Testis (tissue), 2 donors: ENCODE results near the gene ETHE1.

Source experiments
- POLR2A ChIP-seq: fragments of 450-650 bp; IDR thresholded peaks from one replicate; pipeline ENCODE4 v1.6.1; 2017; ENCODE audit warnings: antibody characterized with exemption, mild to moderate bottlenecking, moderate library complexity
- TF ChIP-seq, protein P1 (sequence below), 3 experiments: fragments of 450-650 bp in 2 of 3; fragments of 200-600 bp in 1 of 3; sonication (generic) in 1 of 3; IDR thresholded peaks; one replicate each; pipeline ENCODE4 v1.5.1; 2016 to 2019; ENCODE audit warnings: antibody characterized with exemption in 3 of 3, mild to moderate bottlenecking in 2 of 3, moderate library complexity in 1 of 3

DNA sequence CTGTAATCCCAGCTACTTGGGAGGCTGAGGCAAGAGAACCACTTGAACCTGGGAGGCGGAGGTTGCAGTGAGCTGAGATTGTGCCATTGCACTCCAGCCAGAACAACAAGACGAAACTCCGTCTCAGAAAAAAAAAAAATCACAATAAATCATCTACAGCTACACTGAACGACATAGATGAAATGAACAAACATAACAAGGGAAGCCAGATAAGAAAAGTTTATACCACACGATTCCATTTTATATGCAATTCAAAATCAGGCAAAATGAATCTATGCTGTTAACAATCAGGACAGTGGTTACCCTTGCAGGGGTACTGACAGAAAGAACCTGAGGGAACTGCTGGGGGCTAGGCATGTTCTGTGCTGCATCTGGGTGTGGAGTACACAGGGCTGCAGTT lies 42.7 kb upstream of the ETHE1 start:
- TF ChIP-seq, protein P1, sequence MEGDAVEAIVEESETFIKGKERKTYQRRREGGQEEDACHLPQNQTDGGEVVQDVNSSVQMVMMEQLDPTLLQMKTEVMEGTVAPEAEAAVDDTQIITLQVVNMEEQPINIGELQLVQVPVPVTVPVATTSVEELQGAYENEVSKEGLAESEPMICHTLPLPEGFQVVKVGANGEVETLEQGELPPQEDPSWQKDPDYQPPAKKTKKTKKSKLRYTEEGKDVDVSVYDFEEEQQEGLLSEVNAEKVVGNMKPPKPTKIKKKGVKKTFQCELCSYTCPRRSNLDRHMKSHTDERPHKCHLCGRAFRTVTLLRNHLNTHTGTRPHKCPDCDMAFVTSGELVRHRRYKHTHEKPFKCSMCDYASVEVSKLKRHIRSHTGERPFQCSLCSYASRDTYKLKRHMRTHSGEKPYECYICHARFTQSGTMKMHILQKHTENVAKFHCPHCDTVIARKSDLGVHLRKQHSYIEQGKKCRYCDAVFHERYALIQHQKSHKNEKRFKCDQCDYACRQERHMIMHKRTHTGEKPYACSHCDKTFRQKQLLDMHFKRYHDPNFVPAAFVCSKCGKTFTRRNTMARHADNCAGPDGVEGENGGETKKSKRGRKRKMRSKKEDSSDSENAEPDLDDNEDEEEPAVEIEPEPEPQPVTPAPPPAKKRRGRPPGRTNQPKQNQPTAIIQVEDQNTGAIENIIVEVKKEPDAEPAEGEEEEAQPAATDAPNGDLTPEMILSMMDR (IDR thresholded peaks at IDR 0.05), result no peak
- TF ChIP-seq POLR2A, result no peak
